Neuronal stem cell (in vitro differentiated cells): ENCODE results near the gene ZBTB49.

Experiments
- DNase-seq: peaks from one replicate; pipeline ENCODE4 v3.0.0-alpha.2; 2013; ENCODE audit warnings: low spot score
- H2AFZ ChIP-seq: one replicate; pipeline ENCODE4 v1.6.1; 2013; ENCODE audit warnings: mild to moderate bottlenecking, low read length, inconsistent platforms
- H2AK5ac ChIP-seq: 2 replicates; pipeline ENCODE4 v1.6.1; 2013; ENCODE audit warnings: low read depth, mild to moderate bottlenecking, inconsistent platforms, low read length, moderate library complexity, mixed read lengths
- H2BK120ac ChIP-seq: 2 replicates; pipeline ENCODE4 v1.6.1; 2013; ENCODE audit warnings: low read depth, mild to moderate bottlenecking, inconsistent platforms, low read length, moderate library complexity, mixed read lengths
- H2BK12ac ChIP-seq: one replicate; pipeline ENCODE4 v1.6.1; 2013; ENCODE audit warnings: low read length, inconsistent platforms
- H2BK15ac ChIP-seq: 2 replicates; pipeline ENCODE4 v1.6.1; 2013; ENCODE audit warnings: mild to moderate bottlenecking, low read length, inconsistent platforms, mixed read lengths
- H2BK5ac ChIP-seq: one replicate; pipeline ENCODE4 v1.6.1; 2013; ENCODE audit warnings: inconsistent platforms, mild to moderate bottlenecking, low read length, moderate library complexity
- H3K14ac ChIP-seq: one replicate; pipeline ENCODE4 v1.6.1; 2013; ENCODE audit warnings: low read length, inconsistent platforms
- H3K18ac ChIP-seq: 2 replicates; pipeline ENCODE4 v1.6.1; 2013; ENCODE audit warnings: low read length, inconsistent platforms
- H3K23ac ChIP-seq: 2 replicates; pipeline ENCODE4 v1.6.1; 2013; ENCODE audit warnings: low read depth, mild to moderate bottlenecking, mixed read lengths, low read length, inconsistent platforms; ENCODE audit not compliant: poor library complexity
- H3K27ac ChIP-seq: replicated peaks from 3 replicates; pipeline ENCODE4 v1.5.1; 2013; ENCODE audit warnings: low read length, inconsistent platforms
- H3K27me3 ChIP-seq, 3 experiments: 2 replicates each; pipeline ENCODE4 v1.6.1; 2013; ENCODE audit warnings: low read length in 3 of 3, mild to moderate bottlenecking in 2 of 3, inconsistent platforms in 1 of 3, low read depth in 1 of 3, mixed read lengths in 1 of 3, moderate library complexity in 1 of 3; ENCODE audit not compliant: control insufficient read depth in 3 of 3, insufficient read depth in 3 of 3
- H3K36me3 ChIP-seq, 2 donors: replicated peaks in 1 of 2; 2 replicates each; pipeline ENCODE4 v1.6.1; 2013; ENCODE audit warnings: low read length in 2 of 2; ENCODE audit not compliant: control insufficient read depth in 2 of 2, insufficient read depth in 2 of 2
- H3K4ac ChIP-seq: 2 replicates; pipeline ENCODE4 v1.6.1; 2013; ENCODE audit warnings: inconsistent platforms, mild to moderate bottlenecking, low read length, moderate library complexity
- H3K4me1 ChIP-seq, 2 donors: 1 replicate in 1 of 2; 2 replicates in 1 of 2; pipeline ENCODE4 v1.6.1; 2013; ENCODE audit warnings: low read length in 2 of 2, low read depth in 1 of 2; ENCODE audit not compliant: control insufficient read depth in 2 of 2, insufficient read depth in 1 of 2
- H3K4me2 ChIP-seq: one replicate; pipeline ENCODE4 v1.6.1; 2013; ENCODE audit warnings: mild to moderate bottlenecking, low read length, inconsistent platforms; ENCODE audit not compliant: insufficient read depth, poor library complexity, severe bottlenecking
- H3K4me3 ChIP-seq, 2 donors: 2 replicates each; pipeline ENCODE4 v1.5.1; 2013; ENCODE audit warnings: low read length in 2 of 2, mild to moderate bottlenecking in 2 of 2, inconsistent platforms in 1 of 2, moderate library complexity in 1 of 2
- H3K79me1 ChIP-seq: one replicate; pipeline ENCODE4 v1.6.1; 2013; ENCODE audit warnings: low read depth, mild to moderate bottlenecking, inconsistent platforms, low read length, moderate library complexity
- H3K9ac ChIP-seq: one replicate; pipeline ENCODE4 v1.6.1; 2013; ENCODE audit warnings: mild to moderate bottlenecking, low read depth, low read length, inconsistent platforms; ENCODE audit not compliant: poor library complexity
- H3K9me3 ChIP-seq, 2 donors: replicated peaks in 1 of 2; 2 replicates each; pipeline versions ENCODE3 to v1.6.1; 2013; ENCODE audit warnings: low read length in 2 of 2, mild to moderate bottlenecking in 2 of 2, inconsistent platforms in 1 of 2, low read depth in 1 of 2, mixed read lengths in 1 of 2, moderate library complexity in 1 of 2; ENCODE audit not compliant: control insufficient read depth in 2 of 2, insufficient read depth in 1 of 2
- H4K8ac ChIP-seq: one replicate; pipeline ENCODE4 v1.6.1; 2013; ENCODE audit warnings: low read depth, mild to moderate bottlenecking, inconsistent platforms, low read length, moderate library complexity
- H4K91ac ChIP-seq: one replicate; pipeline ENCODE4 v1.6.1; 2013; ENCODE audit warnings: low read length, low read depth, mild to moderate bottlenecking, inconsistent platforms; ENCODE audit not compliant: poor library complexity
- WGBS, 2 donors: extraction: QIAGEN DNeasy Blood & Tissue Kit; methylation state at CpG; one replicate each; pipeline ENCODE4 v1.1.7; 2013; ENCODE audit warnings: missing lambda C conversion rate in 2 of 2, mixed read lengths in 1 of 2; ENCODE audit not compliant: insufficient read length in 2 of 2, insufficient replicate concordance in 1 of 2; ENCODE audit errors: extremely low coverage in 2 of 2; 5-methylcytosine and 5-hydroxymethylcytosine counted together

The ZBTB49 gene

GRCh38 chr4:4316150-4316495, 26.1 kb downstream of the ZBTB49 start:
- peaks cover 8 to 64% of the 10 kb centered on the region in 2 donors for H3K36me3 ChIP-seq
- DNase-seq = no peak
- no CpG with 5 or more reads among the region's 13 CpGs for WGBS, 2 donors

DNA sequence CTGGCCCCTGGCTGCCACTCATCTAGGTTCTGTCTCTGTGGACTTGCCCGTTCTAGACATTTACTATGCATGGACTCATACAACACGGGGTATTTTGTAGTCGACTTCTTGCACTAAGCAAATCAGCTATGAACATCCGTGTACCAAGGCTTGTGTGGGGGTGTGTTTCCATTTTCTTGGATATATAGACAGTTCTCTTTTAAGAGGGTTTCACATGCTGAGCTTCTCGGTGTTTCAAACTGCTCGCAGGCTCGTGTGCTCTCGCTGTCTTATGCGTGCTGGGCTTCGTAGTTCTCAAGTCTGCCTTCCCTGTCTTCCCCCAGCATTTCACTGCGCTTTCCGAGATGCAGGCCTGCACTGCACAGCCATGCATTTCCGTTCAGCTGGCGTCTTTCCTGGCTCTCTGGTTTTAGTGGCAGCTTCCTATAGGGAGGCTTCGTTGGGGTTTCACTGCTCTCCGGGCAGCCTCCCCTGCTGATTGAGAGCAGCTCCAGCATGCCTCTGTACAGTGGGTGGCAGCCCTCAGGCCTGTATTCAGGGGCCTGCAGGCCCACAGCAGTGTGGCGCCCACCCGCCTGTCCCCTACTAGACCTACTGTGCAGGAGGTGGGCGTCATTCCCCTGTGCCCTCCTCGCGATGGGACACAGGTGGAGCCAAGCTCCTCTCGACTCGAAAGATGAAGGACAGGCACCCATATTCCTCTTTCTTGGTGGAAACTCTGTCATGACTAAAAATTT, 27.6 kb downstream of the ZBTB49 start:
- H3K4me2 ChIP-seq = no peak overlapping the region
- H3K27ac ChIP-seq = no peak overlapping the region
- H4K8ac ChIP-seq = no peak overlapping the region
- no peaks in the 10 kb centered on the region for H3K9me3 ChIP-seq
- H3K36me3 ChIP-seq = peaks cover 15 to 75% of the 10 kb centered on the region in 2 donors
- H3K4me3 ChIP-seq = no peak overlapping the region
- H2BK5ac ChIP-seq = no peak overlapping the region
- no peak overlapping the region for H3K9ac ChIP-seq
- no peak overlapping the region for H4K91ac ChIP-seq
- H2BK15ac ChIP-seq = no peak overlapping the region
- no peak overlapping the region for H2BK120ac ChIP-seq
- H3K4ac ChIP-seq = no peak overlapping the region
- no peaks in the 10 kb centered on the region for H3K27me3 ChIP-seq
- no peak overlapping the region for H3K18ac ChIP-seq
- no peak for DNase-seq
- H2BK12ac ChIP-seq = no peak overlapping the region
- H2AFZ ChIP-seq = no peak overlapping the region
- peaks cover 0 to 10% of the 10 kb centered on the region in 2 donors for H3K4me1 ChIP-seq
- no peak overlapping the region for H3K23ac ChIP-seq
- H2AK5ac ChIP-seq = no peak overlapping the region
- H3K79me1 ChIP-seq = no peaks in the 10 kb centered on the region
- H3K14ac ChIP-seq = no peak overlapping the region
- no CpG with 5 or more reads among the region's 23 CpGs for WGBS, 2 donors

More at GRCh38 chr4:4316150-4316495, 26.1 kb downstream of the ZBTB49 start:
- Histone ChIP-seq H2AFZ (no peak overlapping the region), H2BK12ac (no peak overlapping the region), H3K4me3 (no peak overlapping the region), H2AK5ac (no peak overlapping the region), H3K14ac (no peak overlapping the region), H3K4me2 (no peak overlapping the region), H3K9me3 (no peaks in the 10 kb centered on the region), H3K18ac (peak overlapping the region; percentile 63), H3K27me3 (no peaks in the 10 kb centered on the region), H3K79me1 (no peaks in the 10 kb centered on the region), H4K91ac (no peak overlapping the region), H3K23ac (no peak overlapping the region), H3K4ac (no peak overlapping the region), H3K9ac (no peak overlapping the region), H3K27ac (peak overlapping the region; percentile 10), H2BK5ac (no peak overlapping the region), H4K8ac (no peak overlapping the region), H2BK15ac (no peak overlapping the region), H2BK120ac (no peak overlapping the region), H3K4me1 (peaks cover 0 to 10% of the 10 kb centered on the region in 2 donors)

GRCh38 chr4:4320528-4320927, 30.5 kb downstream of the ZBTB49 start:
- H3K18ac ChIP-seq = no peak overlapping the region
- H2AFZ ChIP-seq = no peak overlapping the region
- no peak overlapping the region for H3K9ac ChIP-seq
- no peak overlapping the region for H2BK15ac ChIP-seq
- H3K27ac ChIP-seq = no peak overlapping the region
- no peaks in the 10 kb centered on the region for H3K27me3 ChIP-seq
- no peak overlapping the region for H3K14ac ChIP-seq
- H2BK12ac ChIP-seq = no peak overlapping the region
- H2BK120ac ChIP-seq = no peak overlapping the region
- DNase-seq = no peak
- peaks cover 15 to 52% of the 10 kb centered on the region in 2 donors for H3K36me3 ChIP-seq
- no peak overlapping the region for H4K91ac ChIP-seq
- WGBS, 2 donors = no CpG with 5 or more reads among the region's 15 CpGs
- no peaks in the 10 kb centered on the region for H3K9me3 ChIP-seq
- H4K8ac ChIP-seq = no peak overlapping the region
- H3K4me3 ChIP-seq = no peak overlapping the region
- no peak overlapping the region for H2AK5ac ChIP-seq
- H3K4ac ChIP-seq = no peak overlapping the region
- H3K4me2 ChIP-seq = no peak overlapping the region
- peaks cover 2 to 15% of the 10 kb centered on the region in 2 donors for H3K4me1 ChIP-seq
- no peak overlapping the region for H2BK5ac ChIP-seq
- no peaks in the 10 kb centered on the region for H3K79me1 ChIP-seq
- no peak overlapping the region for H3K23ac ChIP-seq

GRCh38 chr4:4320951-4321714, 31.1 kb downstream of the ZBTB49 start:
- Histone ChIP-seq H3K4ac (no peak overlapping the region), H3K4me2 (no peak overlapping the region), H3K18ac (no peak overlapping the region), H2BK15ac (no peak overlapping the region), H2BK120ac (no peak overlapping the region), H3K9ac (peak overlapping the region; percentile 34), H3K23ac (peak overlapping the region; percentile 75), H3K27ac (no peak overlapping the region), H4K91ac (no peak overlapping the region), H3K79me1 (no peaks in the 10 kb centered on the region), H3K4me3 (no peak overlapping the region), H3K36me3 (peaks cover 15 to 46% of the 10 kb centered on the region in 2 donors), H3K27me3 (no peaks in the 10 kb centered on the region), H3K4me1 (peaks cover 2 to 11% of the 10 kb centered on the region in 2 donors), H2BK5ac (no peak overlapping the region), H2AK5ac (no peak overlapping the region), H3K9me3 (no peaks in the 10 kb centered on the region), H3K14ac (no peak overlapping the region), H2AFZ (no peak overlapping the region), H4K8ac (no peak overlapping the region), H2BK12ac (no peak overlapping the region)
- WGBS, 2 donors = no CpG with 5 or more reads among the region's 26 CpGs
- DNase-seq = no peak
